NCI-H748 treated with DMSO at 0.1 percent for 48 hours (cell line): ENCODE measurements around the gene FAM240A.

Source experiments
- DNase-seq: peaks from one replicate; lab custom pipeline; 2025; lab: John Stamatoyannopoulos, UW

Gene FAM240A

DNA sequence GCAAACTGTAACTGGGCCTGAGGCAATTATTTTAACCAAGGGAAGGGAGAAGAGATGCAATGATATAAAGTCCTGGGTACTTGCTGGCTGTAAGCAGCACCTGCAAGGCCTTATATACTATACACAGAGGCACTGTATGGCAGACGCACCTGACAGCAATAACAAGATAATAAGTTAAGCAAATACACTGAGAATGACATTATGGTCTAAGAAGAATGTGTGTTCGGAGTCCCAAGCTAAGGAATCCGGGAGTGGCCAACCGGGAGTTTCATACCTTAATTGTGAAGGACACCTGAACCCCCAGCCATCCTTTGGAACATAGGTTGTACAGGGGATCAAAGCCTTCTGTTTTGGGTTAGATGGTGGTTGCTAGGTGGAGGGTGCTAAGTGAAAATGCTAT lies 13.7 kb downstream of the FAM240A start:
- DNase-seq, result no peak

GRCh38 chr3:46627078-46627477 lies 14.8 kb downstream of the FAM240A start:
- no peak for DNase-seq

DNA sequence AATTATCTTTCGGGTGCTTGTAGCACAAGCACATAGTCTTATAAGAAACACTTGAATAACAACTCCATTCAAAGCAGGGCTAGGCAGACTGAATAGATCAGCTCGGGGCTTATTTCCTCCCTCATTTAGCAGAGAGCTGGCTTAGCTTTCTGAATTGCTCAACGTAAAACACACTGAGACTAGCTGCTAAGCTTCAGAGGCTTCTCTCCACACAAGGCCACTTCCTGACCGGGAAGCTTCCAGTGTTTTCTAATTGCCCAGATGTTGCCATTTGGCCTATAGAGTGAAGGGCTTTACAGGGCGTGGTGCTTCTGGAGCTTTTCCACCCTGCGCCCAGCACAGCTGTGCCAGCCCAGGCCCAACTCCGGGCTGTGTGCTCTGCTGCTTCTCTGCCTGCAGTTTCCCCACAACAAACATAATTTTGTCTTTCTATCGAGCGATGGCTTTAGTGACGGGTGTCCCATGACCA lies 16.6 kb downstream of the FAM240A start:
- no peak for DNase-seq

- DNase-seq, result no peak
Observed at GRCh38 chr3:46629551-46630517, 17.5 kb downstream of the FAM240A start.

DNA sequence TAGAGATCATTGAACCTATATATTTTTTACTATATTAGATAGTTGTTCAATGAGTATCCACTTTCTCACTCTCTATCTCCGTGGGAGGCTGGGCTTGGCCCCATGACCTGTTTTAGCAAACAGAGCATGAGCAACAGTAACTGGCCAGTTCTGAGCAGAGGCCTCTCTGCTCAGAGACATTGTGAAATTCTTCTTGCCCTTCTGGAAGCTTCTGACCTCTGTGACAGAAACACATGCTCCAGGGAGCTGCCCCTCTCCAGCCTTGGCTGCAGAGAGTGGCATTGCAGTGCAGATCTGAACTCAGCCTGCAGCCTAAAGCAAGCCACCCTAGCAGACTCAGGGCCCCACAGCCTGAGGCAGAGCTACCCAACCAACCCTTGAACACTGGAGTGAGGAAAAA lies 20.5 kb downstream of the FAM240A start:
- DNase-seq, result no peak

DNA sequence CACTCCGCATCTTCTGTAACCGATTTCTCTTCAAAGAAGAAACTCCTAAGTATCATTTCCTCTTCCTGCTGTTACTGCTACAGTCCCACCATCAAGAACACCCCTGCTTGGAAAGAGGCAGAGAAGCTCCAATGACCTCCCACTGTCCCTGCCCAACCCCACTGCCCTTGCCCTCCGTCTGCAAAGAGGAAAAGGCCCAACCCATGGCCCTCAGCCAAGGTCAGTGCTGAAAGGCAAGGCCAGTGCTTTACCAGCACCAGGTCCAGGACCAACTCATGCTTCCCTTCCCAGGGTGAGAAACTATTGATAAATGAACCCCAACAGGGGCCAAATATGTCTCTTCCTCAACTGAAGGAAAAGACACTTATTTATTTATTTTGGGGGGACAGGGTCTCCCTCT lies 22.5 kb downstream of the FAM240A start:
- no peak for DNase-seq

- no peak for DNase-seq
Observed at GRCh38 chr3:46639221-46639620, 26.9 kb downstream of the FAM240A start.

- no peak for DNase-seq
Observed at GRCh38 chr3:46640927-46641326, 28.6 kb downstream of the FAM240A start.

DNA sequence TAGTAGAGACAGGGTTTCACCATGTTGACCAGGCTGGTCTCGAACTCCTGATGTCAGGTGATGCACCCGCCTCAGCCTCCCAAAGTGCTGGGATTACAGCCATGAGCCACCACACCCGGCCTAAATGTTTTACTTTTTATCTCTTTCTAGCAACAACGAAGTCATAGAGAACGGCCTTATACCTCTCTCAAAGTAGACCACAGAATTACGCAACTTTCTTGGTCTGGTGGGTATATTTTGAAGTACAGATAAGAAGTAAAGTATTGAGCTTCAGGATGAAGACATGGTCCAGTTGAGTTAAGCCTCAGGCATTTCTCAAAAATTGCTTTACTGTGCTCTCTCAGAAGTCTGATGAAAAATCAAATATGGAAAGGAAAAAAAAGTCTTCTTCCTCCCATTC lies 30.6 kb downstream of the FAM240A start:
- DNase-seq, result no peak

DNA sequence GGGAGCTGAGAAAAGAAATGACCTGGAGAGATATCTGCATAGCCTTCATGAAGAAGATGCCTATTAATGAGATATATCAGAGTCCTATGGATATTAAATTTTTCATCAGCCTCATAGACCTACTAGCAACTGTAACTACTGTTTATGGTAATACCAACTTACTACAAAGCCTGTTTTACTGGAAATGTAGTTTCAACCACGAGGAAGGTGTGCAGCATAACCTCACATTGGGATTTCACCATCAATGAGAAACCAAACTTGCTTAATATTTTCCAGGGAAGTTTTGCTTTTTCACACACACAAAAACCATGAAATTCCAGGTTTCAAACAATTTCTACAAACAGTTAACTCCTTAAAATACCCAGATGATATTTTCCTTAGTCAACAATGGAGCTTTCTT lies 31.4 kb downstream of the FAM240A start:
- DNase-seq, result no peak

- DNase-seq, result no peak
Observed at GRCh38 chr3:46646700-46647099, 34.4 kb downstream of the FAM240A start.

DNA sequence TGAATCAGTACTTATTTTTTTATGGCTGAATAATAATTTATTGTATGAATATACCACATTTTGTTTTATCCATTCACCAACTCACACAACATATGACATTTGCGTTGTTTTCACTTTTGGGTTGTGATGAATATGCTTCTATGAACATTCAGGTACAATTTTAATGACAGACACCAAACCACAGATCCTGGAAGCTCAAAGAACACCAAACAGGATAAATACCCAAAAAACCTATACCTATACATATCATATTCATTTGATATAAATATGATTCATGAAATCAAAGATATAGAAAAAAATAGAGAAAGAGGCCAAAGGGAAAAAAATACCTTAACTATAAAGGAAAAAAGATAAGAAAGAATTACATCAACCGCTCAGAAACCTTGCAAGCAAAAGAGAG lies 35.8 kb downstream of the FAM240A start:
- DNase-seq, result no peak

- no peak for DNase-seq
Observed at GRCh38 chr3:46649436-46649835, 37.1 kb downstream of the FAM240A start.

- DNase-seq, result no peak
Observed at GRCh38 chr3:46651084-46651483, 38.8 kb downstream of the FAM240A start.

GRCh38 chr3:46655271-46655670 lies 42.9 kb downstream of the FAM240A start:
- DNase-seq, result no peak

DNA sequence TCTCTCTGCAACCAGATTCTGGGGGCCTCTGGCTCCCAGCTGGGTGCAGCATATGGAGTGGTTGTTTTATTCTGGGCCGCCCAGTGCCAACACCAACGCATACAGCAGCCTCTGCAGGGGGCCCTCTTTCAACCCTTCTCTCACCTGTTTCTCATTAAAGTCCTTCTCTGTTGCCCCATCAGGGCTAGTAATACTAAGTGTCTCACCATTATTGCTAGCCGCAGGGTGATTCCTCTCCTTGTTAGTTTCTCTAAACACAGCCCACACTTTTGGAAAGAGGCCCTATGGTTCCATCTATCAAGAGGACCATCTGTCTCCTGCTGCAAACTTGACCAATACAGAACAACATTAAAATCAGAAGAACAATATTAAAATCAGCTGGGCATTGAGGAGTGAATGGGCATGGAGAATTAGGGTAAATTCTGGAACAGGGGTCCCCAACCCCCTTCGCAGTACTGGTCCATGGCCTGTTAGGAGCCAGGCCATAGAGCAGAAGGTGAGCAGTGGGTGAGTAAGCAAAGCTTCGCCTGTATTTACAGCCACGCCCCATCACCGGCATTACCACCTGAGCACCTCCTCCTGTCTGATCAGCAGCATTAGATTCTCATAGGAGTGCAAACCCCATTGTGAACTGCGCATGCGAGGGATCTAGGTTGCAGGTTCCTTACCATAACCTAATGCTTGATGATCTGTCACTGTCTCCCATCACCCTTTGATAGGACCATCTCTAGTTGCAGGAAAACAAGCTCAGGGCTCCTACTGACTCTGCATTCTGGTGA lies 44.6 kb downstream of the FAM240A start:
- DNase-seq, result no peak

DNA sequence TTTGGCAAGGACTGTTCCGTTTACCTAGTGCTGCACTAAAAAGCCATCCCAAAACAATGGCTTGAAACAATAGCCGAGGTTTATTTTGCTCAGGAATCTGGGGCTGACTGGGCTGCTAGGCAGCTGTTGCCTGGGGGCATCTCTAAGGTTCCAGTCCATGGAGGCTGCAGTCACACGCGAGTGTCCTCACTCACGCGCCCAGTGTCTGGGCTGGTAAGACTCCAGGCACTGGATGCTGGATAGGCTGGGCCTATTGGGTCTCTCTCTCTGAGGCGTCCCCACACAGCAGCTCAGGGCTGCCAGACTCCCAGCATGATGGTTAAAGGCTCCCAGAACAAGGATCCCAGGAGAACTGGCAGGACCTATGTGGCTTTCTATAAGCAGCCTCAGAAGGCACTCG lies 47.0 kb downstream of the FAM240A start:
- DNase-seq, result no peak

GRCh38 chr3:46660003-46660402 lies 47.7 kb downstream of the FAM240A start:
- no peak for DNase-seq

GRCh38 chr3:46660543-46661523 lies 48.5 kb downstream of the FAM240A start:
- DNase-seq, result no peak

DNA sequence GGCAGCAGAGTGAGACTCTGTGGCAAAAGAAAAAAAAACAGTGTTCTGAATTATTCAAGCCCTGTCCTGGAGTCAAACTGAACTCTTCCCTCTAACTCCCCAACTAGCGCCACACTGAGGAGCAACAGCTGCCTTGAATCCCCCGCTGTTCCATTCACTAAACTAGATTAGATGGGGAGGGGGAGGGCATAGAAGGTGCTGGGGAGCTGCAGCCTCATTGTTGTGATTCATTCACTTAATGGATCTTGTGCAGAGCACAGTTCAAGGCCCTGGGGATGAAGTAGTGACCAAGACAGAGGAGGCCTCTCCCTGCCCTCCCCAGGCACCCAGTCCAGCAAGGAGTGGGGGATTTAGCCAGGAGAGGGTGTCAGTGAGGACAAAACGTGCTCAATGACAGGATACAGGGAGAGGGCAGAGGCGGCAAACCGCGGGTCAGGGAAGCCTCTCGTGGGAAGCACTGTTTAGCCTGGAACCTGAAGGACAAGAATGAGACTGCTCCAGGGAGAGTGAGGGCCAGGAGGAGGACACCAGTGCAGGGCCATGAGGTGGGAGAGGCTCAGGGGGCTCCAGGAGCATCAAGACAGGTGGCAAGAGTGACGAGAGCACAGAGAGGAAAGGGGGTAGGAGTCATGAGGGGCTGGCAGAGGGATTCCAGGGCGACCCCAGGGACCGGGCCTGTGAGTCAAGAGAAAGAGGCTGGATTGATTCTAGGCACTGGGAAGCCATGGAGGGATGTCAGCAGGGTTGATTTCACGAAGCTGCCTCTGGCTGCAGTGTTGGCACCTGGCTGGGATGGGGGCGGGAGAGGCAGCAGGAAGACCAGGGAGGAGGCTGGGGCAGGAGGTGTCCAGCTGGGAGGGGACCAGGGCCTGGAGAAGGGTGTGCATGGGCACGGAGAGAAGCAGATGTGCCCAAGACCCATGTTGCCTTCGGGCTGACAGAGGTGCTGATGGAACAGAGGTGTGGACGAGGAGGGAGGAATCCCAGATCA lies 49.7 kb downstream of the FAM240A start:
- DNase-seq, result no peak
